Stimulated activated CD8-positive, alpha-beta memory T cell treated with anti-CD3 and anti-CD28 coated beads, Interleukin-12 subunit alpha, Interleukin-12 subunit beta, amount 100 ng/mL, for 24 hours (primary cell): ENCODE measurements around the gene NEUROD4.
"Not testable (repeated sequence)": the region's sequence is repeated elsewhere in the genome, so short reads cannot be mapped to it uniquely, and the experiment has no call there.

Experiments
- DNase-seq: peaks from one replicate; pipeline ENCODE4 v3.0.0-alpha.2; 2020; ENCODE audit errors: extremely low read depth

The NEUROD4 gene

GRCh38 chr12:55019784-55020183, at the start of gene NEUROD4:
NEUROD4 (plus strand) TSS chr12:55019974; CDS start chr12:55026440, 6,466 bp downstream.
- DNase-seq = no peak

- DNase-seq = no peak
Measured at GRCh38 chr12:54970741-54971140, 49.0 kb upstream of the NEUROD4 start.

- no peak for DNase-seq
Measured at GRCh38 chr12:54973556-54973955, 46.2 kb upstream of the NEUROD4 start.

GRCh38 chr12:54974279-54974678, 45.5 kb upstream of the NEUROD4 start:
- no peak for DNase-seq

- DNase-seq = no peak
Measured at GRCh38 chr12:54975272-54975671, 44.5 kb upstream of the NEUROD4 start.

- DNase-seq = no peak
Measured at GRCh38 chr12:54975875-54976274, 43.9 kb upstream of the NEUROD4 start.

- DNase-seq = no peak
Measured at GRCh38 chr12:54977155-54977554, 42.6 kb upstream of the NEUROD4 start.

GRCh38 chr12:54977857-54978256, 41.9 kb upstream of the NEUROD4 start:
- DNase-seq = no peak

- DNase-seq = no peak
Measured at GRCh38 chr12:54980341-54980740, 39.4 kb upstream of the NEUROD4 start.

GRCh38 chr12:54981796-54982195, 38.0 kb upstream of the NEUROD4 start:
- no peak for DNase-seq

GRCh38 chr12:54983536-54984101, 36.2 kb upstream of the NEUROD4 start:
- DNase-seq = no peak

- DNase-seq = peak; percentile 62
Measured at GRCh38 chr12:54984658-54985376, 35.0 kb upstream of the NEUROD4 start, which contains the start of gene TESPA1. TESPA1 (minus strand) TSS chr12:54984762; CDS start chr12:54974562, 10,200 bp downstream.

- not testable (repeated sequence) for DNase-seq
Measured at GRCh38 chr12:54986773-54987172, 33.0 kb upstream of the NEUROD4 start.

- no peak for DNase-seq
Measured at GRCh38 chr12:54987611-54988231, 32.1 kb upstream of the NEUROD4 start.

- DNase-seq = no peak
Measured at GRCh38 chr12:54988402-54989054, 31.2 kb upstream of the NEUROD4 start.

- DNase-seq = no peak
Measured at GRCh38 chr12:54989829-54990228, 29.9 kb upstream of the NEUROD4 start.

GRCh38 chr12:54991161-54991990, 28.4 kb upstream of the NEUROD4 start:
- DNase-seq = no peak

- DNase-seq = no peak
Measured at GRCh38 chr12:54991991-54992375, 27.8 kb upstream of the NEUROD4 start.

- DNase-seq = no peak
Measured at GRCh38 chr12:54993181-54993835, 26.5 kb upstream of the NEUROD4 start.

- DNase-seq = no peak
Measured at GRCh38 chr12:54996205-54996604, 23.6 kb upstream of the NEUROD4 start.

GRCh38 chr12:54997929-54998522, 21.7 kb upstream of the NEUROD4 start:
- no peak for DNase-seq
